HUDEP-2 (cell line): ENCODE results near the gene PPP1R15A.
"Not testable (repeated sequence)": the region's sequence is repeated elsewhere in the genome, so short reads cannot be mapped to it uniquely, and the experiment has no call there.

Source experiments
- DNase-seq, 76 experiments: peaks; one replicate each; lab custom pipeline; 2025; ENCODE audit not compliant: unreplicated experiment in 76 of 76; lab: John Stamatoyannopoulos, UW

The PPP1R15A gene

DNA sequence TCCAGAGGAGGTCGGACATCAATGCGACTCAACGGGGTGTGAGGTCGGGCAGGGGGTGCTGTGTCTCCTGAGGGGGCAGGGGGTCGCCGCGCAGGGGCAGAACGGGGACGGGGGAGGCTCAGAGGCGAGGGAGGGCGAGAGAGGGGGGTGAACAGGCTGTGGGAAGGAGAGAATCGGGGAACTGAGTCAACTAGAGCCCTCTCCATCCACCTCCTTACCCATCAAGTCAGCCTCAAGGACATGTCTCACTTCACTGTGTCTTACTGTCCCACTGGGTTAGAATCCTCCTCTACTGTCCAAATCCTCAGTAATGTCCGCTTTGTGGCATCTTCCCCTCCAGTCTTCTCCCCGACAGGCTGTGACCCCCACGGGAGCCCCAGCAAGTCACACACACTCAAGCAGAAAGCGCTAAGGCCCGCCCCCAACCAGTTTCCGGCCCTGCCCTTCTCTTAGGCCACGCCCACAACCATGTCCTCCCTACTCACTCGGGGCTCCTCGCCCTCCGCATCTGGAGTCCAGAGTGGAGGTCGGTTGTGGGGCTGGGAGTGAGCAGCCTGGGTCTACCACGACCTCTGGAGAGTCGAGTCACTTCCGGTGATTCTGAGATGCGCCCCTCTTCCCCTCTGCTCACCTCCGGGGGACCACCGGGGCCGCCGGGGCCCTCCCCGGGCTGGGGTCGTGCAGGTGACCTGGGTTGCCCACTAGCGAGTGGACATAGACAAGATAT lies 13.1 kb upstream of the PPP1R15A start:
- peak in 52 of 76 experiments; percentile 17 to 73 (median 54) for DNase-seq

DNA sequence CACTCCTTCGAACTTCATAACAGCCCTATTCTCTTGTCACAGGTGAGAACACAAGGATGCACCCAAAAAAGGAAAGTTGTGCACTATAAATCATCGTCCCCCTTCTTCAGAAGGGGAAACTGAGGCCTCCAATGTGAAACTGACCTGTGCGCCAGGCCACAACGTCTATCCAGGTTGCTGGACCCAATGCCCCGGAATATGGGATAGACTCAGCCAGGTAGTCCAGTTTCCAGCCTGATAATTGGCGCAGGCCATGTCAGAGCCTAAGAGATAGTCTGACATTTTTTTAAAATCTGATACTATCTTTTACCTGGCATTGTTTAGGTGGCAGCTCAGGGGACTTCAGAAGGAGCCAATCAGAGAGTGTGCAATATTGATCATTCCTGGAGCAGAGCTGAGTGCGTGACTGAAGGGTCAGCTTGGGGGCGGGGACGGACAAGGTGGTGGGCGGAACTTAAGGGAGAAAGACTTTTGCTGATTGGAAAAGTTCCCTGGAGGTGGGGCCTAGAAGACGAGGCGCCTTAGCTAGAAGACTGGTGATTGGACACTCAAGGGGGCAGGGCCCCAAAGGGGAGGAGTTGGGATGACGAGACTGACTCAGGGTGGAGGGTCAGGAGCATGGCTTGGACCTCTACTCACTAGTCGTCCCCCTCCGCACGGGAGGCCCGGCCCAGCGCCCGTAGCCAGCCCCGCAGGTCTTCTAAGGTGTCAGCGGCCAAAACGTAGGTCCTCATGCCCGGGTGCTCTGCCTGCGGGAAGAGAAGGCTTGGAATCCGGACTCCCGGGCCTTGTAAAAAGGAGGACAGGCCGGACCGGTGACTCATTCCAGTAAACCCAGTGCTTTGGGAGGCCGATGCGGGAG lies 12.3 kb upstream of the PPP1R15A start:
- peak in 22 of 76 experiments; percentile 14 to 57 (median 30) for DNase-seq

GRCh38 chr19:48861313-48861712 lies 10.9 kb upstream of the PPP1R15A start:
- DNase-seq: no peak

GRCh38 chr19:48862827-48863226 lies 9.4 kb upstream of the PPP1R15A start:
- no peak for DNase-seq

- DNase-seq: peak in 1 of 76 experiments; percentile 36
These were observed 5.5 kb upstream of the PPP1R15A start for GRCh38 chr19:48866692-48867091.

DNA sequence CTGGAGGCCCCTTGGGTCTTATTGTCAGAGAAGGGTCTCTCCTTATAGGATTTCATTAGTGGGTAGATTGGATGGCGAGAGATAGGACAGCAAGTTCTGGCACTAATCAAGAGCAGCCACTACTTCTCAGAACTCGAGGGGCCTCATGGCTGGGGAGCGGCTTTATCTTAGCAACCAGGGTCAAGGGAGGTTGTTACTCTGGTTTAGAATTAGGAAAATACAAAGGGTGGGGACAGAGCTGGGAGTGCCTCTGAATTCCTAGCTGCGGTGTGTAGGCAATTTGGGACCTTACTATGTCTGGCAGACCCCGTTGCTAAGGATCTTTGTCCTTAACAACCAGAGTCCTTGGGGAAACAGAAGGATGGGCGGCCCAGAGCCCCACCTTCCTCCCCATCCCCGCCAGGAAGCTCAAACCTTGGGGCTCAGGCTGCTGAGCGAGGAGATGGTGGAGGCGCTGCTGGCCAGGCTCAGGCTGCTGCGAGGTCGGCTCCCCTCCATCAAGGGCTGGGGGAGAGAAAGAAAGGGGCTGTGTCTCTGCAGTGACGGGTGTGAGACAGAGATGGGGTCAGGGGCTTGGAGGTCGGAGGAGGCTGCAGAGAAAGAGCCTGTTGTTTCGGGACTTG lies 5.0 kb upstream of the PPP1R15A start:
- peak in 61 of 76 experiments; percentile 24 to 83 (median 63) for DNase-seq

- DNase-seq: no peak
These were observed 4.5 kb upstream of the PPP1R15A start for GRCh38 chr19:48867746-48868113.

DNA sequence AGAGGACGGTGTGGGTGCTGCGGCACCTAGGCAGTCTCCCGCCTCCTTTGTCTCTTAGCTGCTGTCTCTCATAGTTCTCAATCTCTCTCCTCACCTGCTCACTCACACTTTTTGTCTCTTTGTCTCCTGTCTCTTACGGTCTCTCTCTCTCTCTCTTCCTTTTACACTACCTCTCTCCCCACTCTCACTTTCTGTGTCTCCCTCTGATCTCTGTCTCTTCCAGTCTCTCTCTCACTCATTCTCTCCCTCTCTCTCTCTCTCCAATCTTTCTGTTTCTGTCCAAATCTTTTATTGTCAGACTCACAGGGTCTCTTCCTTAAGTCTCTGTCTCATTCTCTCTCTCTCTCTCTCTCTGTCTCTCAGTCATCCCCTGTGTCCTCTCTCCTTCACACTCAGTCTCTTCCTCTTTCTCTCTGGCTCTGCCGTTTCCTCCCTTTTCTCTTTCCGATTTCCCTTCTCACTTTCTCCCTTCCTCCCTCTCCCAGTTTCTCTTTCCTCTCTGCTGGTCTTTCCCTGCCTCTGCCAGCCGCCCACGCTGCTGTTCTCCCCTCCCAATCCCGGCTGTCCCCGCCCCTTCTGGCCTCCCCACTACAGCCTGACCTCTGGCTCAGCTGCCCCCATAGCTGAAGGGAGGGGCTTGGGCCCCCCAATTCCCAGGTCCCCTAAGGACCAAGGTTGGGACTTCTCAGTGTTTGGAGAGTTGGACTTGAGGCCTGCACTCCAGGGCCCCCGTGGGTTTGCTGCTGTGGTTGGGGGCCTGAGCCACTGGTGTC lies 3.9 kb upstream of the PPP1R15A start, which contains the start of gene PLEKHA4:
PLEKHA4 (minus strand) TSS at position 504 of the 773 bp plus-strand sequence. CDS start 997 bp downstream, outside the sequence.
- DNase-seq: peak in 3 of 76 experiments; percentile 17 to 35 (median 23)

- DNase-seq: no peak
These were observed 2.2 kb upstream of the PPP1R15A start for GRCh38 chr19:48870048-48870447.

DNA sequence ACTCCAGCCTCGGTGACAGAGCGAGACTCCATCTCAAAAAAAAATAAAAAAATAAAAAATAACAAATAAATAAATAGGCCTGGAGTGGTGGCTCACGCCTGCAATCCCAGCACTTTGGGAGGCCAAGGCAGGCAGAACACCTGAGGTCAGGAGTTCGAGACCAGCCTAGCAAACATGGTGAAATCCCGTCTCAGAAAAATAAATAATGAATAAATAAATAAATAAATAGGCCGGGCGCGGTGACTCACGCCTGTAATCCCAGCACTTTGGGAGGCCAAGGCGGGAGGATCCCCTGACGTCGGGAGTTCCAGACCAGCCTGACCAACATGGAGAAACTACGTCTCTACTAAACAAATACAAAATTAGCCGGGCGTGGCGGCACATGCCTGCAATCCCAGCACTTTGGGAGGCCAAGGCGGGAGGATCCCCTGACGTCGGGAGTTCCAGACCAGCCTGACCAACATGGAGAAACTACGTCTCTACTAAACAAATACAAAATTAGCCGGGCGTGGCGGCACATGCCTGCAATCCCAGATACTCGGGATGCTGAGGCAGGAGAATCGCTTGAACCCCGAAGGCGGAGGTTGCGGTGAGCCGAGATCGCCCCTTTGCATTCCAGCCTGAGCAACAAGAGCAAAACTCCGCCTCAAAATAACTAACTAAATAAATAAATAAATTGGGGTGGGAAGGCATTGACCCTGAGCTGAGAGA lies 595 bp upstream of the PPP1R15A start:
- not testable (repeated sequence) for DNase-seq

DNA sequence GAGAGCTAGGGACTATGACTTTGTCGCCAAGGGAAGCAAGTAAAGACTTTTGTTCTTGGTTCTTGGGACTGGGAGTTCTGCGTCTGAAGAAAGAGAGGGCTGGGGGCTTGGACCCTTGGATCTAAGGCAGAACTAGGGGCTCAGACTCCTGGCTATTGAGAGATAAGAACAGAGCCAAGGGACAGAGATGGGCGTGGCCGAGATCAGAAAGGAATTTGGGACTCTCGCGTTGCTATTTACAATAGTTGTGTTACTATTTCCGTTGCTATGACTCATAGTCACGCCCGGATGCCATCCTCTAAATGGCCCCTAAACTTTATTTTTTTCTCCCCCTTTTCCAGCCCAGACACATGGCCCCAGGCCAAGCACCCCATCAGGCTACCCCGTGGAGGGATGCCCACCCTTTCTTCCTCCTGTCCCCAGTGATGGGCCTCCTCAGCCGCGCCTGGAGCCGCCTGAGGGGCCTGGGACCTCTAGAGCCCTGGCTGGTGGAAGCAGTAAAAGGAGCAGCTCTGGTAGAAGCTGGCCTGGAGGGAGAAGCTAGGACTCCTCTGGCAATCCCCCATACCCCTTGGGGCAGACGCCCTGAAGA lies 759 bp downstream of the PPP1R15A start:
- DNase-seq: peak in 72 of 76 experiments; percentile 44 to 93 (median 82)

- peak in 72 of 76 experiments; percentile 74 to 99 (median 95) for DNase-seq
These were observed 1.5 kb downstream of the PPP1R15A start for GRCh38 chr19:48873476-48874302.

GRCh38 chr19:48874303-48875135 lies 2.3 kb downstream of the PPP1R15A start:
- peak in 36 of 76 experiments; percentile 38 to 76 (median 60) for DNase-seq

- DNase-seq: peak in 73 of 76 experiments; percentile 46 to 95 (median 87)
These were observed 4.1 kb downstream of the PPP1R15A start for GRCh38 chr19:48876043-48876981.

DNA sequence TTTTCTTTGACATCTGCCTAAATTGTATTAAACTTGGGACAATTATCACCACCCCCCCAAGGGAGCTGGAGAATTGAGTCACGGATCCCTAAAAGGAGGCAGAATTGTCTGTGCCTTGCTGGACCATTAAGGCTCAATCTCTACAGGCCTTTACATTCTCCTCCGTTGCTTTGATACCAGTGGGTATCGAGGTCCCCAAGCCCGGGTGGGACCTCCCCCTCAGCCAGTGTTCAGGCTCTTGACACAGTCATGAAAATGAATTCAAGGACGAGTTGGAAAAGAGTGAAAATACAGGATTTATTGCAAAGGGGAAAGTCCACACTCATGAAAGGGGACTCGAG lies 5.6 kb downstream of the PPP1R15A start:
- DNase-seq: no peak

- peak in 73 of 76 experiments; percentile 68 to 100 (median 98) for DNase-seq
These were observed 6.2 kb downstream of the PPP1R15A start for GRCh38 chr19:48878196-48879024.
